Bone marrow (tissue), 2 donors: ENCODE results near the gene MAFF.

Source experiments
- DNase-seq, 2 donors: peaks; one replicate each; lab custom pipeline; 2025; lab: John Stamatoyannopoulos, UW

MAFF gene

GRCh38 chr22:38248280-38248679, 46.5 kb downstream of the MAFF start:
- DNase-seq = no peak

- no peak for DNase-seq
Measured at GRCh38 chr22:38249301-38249700, 47.5 kb downstream of the MAFF start.

- no peak for DNase-seq
Measured at GRCh38 chr22:38249803-38250642, 48.2 kb downstream of the MAFF start.

GRCh38 chr22:38250643-38251340, 49.0 kb downstream of the MAFF start:
- no peak for DNase-seq

- no peak for DNase-seq
Measured at GRCh38 chr22:38251341-38251692, 49.5 kb downstream of the MAFF start.

GRCh38 chr22:38255697-38256096, 53.9 kb downstream of the MAFF start:
- DNase-seq = no peak

- no peak for DNase-seq
Measured at GRCh38 chr22:38257181-38257580, 55.4 kb downstream of the MAFF start.

- DNase-seq = no peak
Measured at GRCh38 chr22:38257650-38258250, 56.0 kb downstream of the MAFF start.

GRCh38 chr22:38258895-38259294, 57.1 kb downstream of the MAFF start:
- no peak for DNase-seq

GRCh38 chr22:38259370-38259769, 57.6 kb downstream of the MAFF start:
- DNase-seq = no peak

GRCh38 chr22:38260761-38261681, 59.2 kb downstream of the MAFF start:
- no peak for DNase-seq

- no peak for DNase-seq
Measured at GRCh38 chr22:38262051-38262795, 60.4 kb downstream of the MAFF start.

- DNase-seq = no peak
Measured at GRCh38 chr22:38264322-38264843, 62.6 kb downstream of the MAFF start.
